IgD-negative memory B cell (primary cell): ENCODE measurements around the gene PFN4. TPM values are rescaled to one million over a fixed set of nuclear protein-coding genes. Genes with fewer than 3 reads are reported as not detected.
"Not testable (repeated sequence)": the region's sequence is repeated elsewhere in the genome, so short reads cannot be mapped to it uniquely, and the experiment has no call there.

ENCODE experiments used
- H3K27ac Mint-ChIP-seq, 3 donors: one replicate each; pipeline ENCODE4 v1.8.0; 2020 to 2022; ENCODE audit warnings: mild to moderate bottlenecking in 3 of 3, mixed read lengths in 3 of 3, moderate library complexity in 1 of 3
- H3K27me3 Mint-ChIP-seq: one replicate; pipeline ENCODE4 v1.8.0; 2021; ENCODE audit warnings: mixed read lengths
- H3K36me3 Mint-ChIP-seq: one replicate; pipeline ENCODE4 v1.8.0; 2020; ENCODE audit warnings: mild to moderate bottlenecking, mixed read lengths
- H3K4me1 Mint-ChIP-seq, 3 donors: one replicate each; pipeline ENCODE4 v1.8.0; 2020 to 2022; ENCODE audit warnings: mixed read lengths in 3 of 3, mild to moderate bottlenecking in 1 of 3
- H3K4me3 Mint-ChIP-seq, 4 donors: one replicate each; pipeline ENCODE4 v1.8.0; 2020 to 2022; ENCODE audit warnings: mild to moderate bottlenecking in 4 of 4, mixed read lengths in 4 of 4, moderate library complexity in 3 of 4
- H3K9me3 Mint-ChIP-seq, 3 donors: one replicate each; pipeline ENCODE4 v1.8.0; 2020 to 2021; ENCODE audit warnings: mixed read lengths in 3 of 3, mild to moderate bottlenecking in 1 of 3
- polyA plus RNA-seq: library from polyadenylated mRNA; unstranded; fragments of 300-500 nt; fragmentation: Illumina TruSeq; gene quantifications from one replicate; pipeline ENCODE4 v1.2.3, GENCODE V29; 2021

PFN4 gene
- not detected for polyA plus RNA-seq

- peak within 1 kb of the TSS; percentile 82 to 98 (median 95) for H3K27ac Mint-ChIP-seq
- H3K36me3 Mint-ChIP-seq, result no peaks in the 10 kb centered on the region
- no peaks in the 10 kb centered on the region for H3K27me3 Mint-ChIP-seq
- H3K9me3 Mint-ChIP-seq, result no peaks in the 10 kb centered on the region
- peak within 1 kb of the TSS; percentile 82 to 96 (median 94) for H3K4me3 Mint-ChIP-seq
- peaks cover 15 to 27% (median 15%) of the 10 kb centered on the region in 3 donors for H3K4me1 Mint-ChIP-seq
Measured at GRCh38 chr2:24123195-24123921, at the start of gene PFN4, which contains the start of gene FAM228B. Gene PFN4, minus strand, starts transcription at chr2:24123334. Its CDS starts 799 bp downstream, at chr2:24122535. Gene FAM228B, plus strand, starts transcription at chr2:24123469. Its CDS starts 893 bp downstream, at chr2:24124362.

GRCh38 chr2:24169023-24169422 lies 45.9 kb upstream of the PFN4 start:
- peaks cover 0 to 2% (median 0%) of the 10 kb centered on the region in 3 donors for H3K9me3 Mint-ChIP-seq
- H3K27me3 Mint-ChIP-seq, result peaks cover 1% of the 10 kb centered on the region

GRCh38 chr2:24164416-24164973 lies 41.4 kb upstream of the PFN4 start:
- Mint-ChIP-seq H3K27ac (peak overlapping the region in 2 of 3 donors; percentile 19 to 86), H3K9me3 (peaks cover 0 to 4% (median 2%) of the 10 kb centered on the region in 3 donors), H3K4me1 (peaks cover 5 to 10% (median 5%) of the 10 kb centered on the region in 3 donors), H3K27me3 (peaks cover 1% of the 10 kb centered on the region), H3K4me3 (peak overlapping the region in 2 of 4 donors; percentile 77 to 80), H3K36me3 (peaks cover 4% of the 10 kb centered on the region)

More at GRCh38 chr2:24169023-24169422, 45.9 kb upstream of the PFN4 start:
- H3K4me3 Mint-ChIP-seq, result no peak overlapping the region
- peaks cover 5% of the 10 kb centered on the region for H3K36me3 Mint-ChIP-seq
- H3K4me1 Mint-ChIP-seq, result peaks cover 5 to 6% (median 5%) of the 10 kb centered on the region in 3 donors
- peak overlapping the region in 1 of 3 donors; percentile 11 for H3K27ac Mint-ChIP-seq

GRCh38 chr2:24163601-24164000 lies 40.5 kb upstream of the PFN4 start:
- peaks cover 1% of the 10 kb centered on the region for H3K27me3 Mint-ChIP-seq

GRCh38 chr2:24163186-24163585 lies 40.1 kb upstream of the PFN4 start:
- Mint-ChIP-seq H3K36me3 (peaks cover 5% of the 10 kb centered on the region), H3K27ac (peak overlapping the region in 1 of 3 donors; percentile 39), H3K4me1 (peaks cover 5 to 10% (median 5%) of the 10 kb centered on the region in 3 donors), H3K9me3 (peaks cover 0 to 4% (median 2%) of the 10 kb centered on the region in 3 donors), H3K4me3 (no peak overlapping the region), H3K27me3 (peaks cover 1% of the 10 kb centered on the region)

More at GRCh38 chr2:24163601-24164000, 40.5 kb upstream of the PFN4 start:
- Mint-ChIP-seq H3K27ac (no peak overlapping the region), H3K36me3 (peaks cover 6% of the 10 kb centered on the region), H3K4me1 (peaks cover 5 to 10% (median 5%) of the 10 kb centered on the region in 3 donors), H3K9me3 (peaks cover 0 to 4% (median 2%) of the 10 kb centered on the region in 3 donors), H3K4me3 (no peak overlapping the region)

GRCh38 chr2:24162494-24162893 lies 39.4 kb upstream of the PFN4 start:
- H3K36me3 Mint-ChIP-seq, result peaks cover 6% of the 10 kb centered on the region
- H3K9me3 Mint-ChIP-seq, result peaks cover 0 to 4% (median 2%) of the 10 kb centered on the region in 3 donors
- H3K27me3 Mint-ChIP-seq, result no peaks in the 10 kb centered on the region
- peaks cover 5 to 10% (median 5%) of the 10 kb centered on the region in 3 donors for H3K4me1 Mint-ChIP-seq
- no peak overlapping the region for H3K4me3 Mint-ChIP-seq
- H3K27ac Mint-ChIP-seq, result no peak overlapping the region

GRCh38 chr2:24160761-24161160 lies 37.6 kb upstream of the PFN4 start:
- Mint-ChIP-seq H3K36me3 (peaks cover 16% of the 10 kb centered on the region), H3K4me3 (no peak overlapping the region), H3K27me3 (no peaks in the 10 kb centered on the region), H3K9me3 (peaks cover 0 to 4% (median 2%) of the 10 kb centered on the region in 3 donors), H3K4me1 (peaks cover 5 to 10% (median 5%) of the 10 kb centered on the region in 3 donors), H3K27ac (no peak overlapping the region)

GRCh38 chr2:24159708-24160107 lies 36.6 kb upstream of the PFN4 start:
- peaks cover 16% of the 10 kb centered on the region for H3K36me3 Mint-ChIP-seq
- H3K4me3 Mint-ChIP-seq, result no peak overlapping the region
- H3K27me3 Mint-ChIP-seq, result no peaks in the 10 kb centered on the region
- H3K9me3 Mint-ChIP-seq, result peaks cover 0 to 4% (median 2%) of the 10 kb centered on the region in 3 donors
- H3K27ac Mint-ChIP-seq, result no peak overlapping the region
- peaks cover 3 to 8% (median 3%) of the 10 kb centered on the region in 3 donors for H3K4me1 Mint-ChIP-seq

- H3K27ac Mint-ChIP-seq, result no peak overlapping the region
- no peaks in the 10 kb centered on the region for H3K27me3 Mint-ChIP-seq
Measured at GRCh38 chr2:24158131-24158530, 35.0 kb upstream of the PFN4 start.

GRCh38 chr2:24153478-24153877 lies 30.3 kb upstream of the PFN4 start:
- peaks cover 3 to 6% (median 5%) of the 10 kb centered on the region in 3 donors for H3K9me3 Mint-ChIP-seq
- no peaks in the 10 kb centered on the region for H3K4me1 Mint-ChIP-seq
- H3K27me3 Mint-ChIP-seq, result no peaks in the 10 kb centered on the region
- no peak overlapping the region for H3K4me3 Mint-ChIP-seq
- no peak overlapping the region for H3K27ac Mint-ChIP-seq
- H3K36me3 Mint-ChIP-seq, result peaks cover 30% of the 10 kb centered on the region

More at GRCh38 chr2:24158131-24158530, 35.0 kb upstream of the PFN4 start:
- H3K4me3 Mint-ChIP-seq, result no peak overlapping the region
- H3K4me1 Mint-ChIP-seq, result no peaks in the 10 kb centered on the region
- H3K9me3 Mint-ChIP-seq, result peaks cover 0 to 4% (median 2%) of the 10 kb centered on the region in 3 donors
- peaks cover 19% of the 10 kb centered on the region for H3K36me3 Mint-ChIP-seq

GRCh38 chr2:24152413-24153197 lies 29.5 kb upstream of the PFN4 start:
- Mint-ChIP-seq H3K4me3 (no peak overlapping the region), H3K36me3 (peaks cover 34% of the 10 kb centered on the region), H3K27ac (no peak overlapping the region), H3K4me1 (no peaks in the 10 kb centered on the region), H3K9me3 (peaks cover 3 to 10% (median 8%) of the 10 kb centered on the region in 3 donors), H3K27me3 (no peaks in the 10 kb centered on the region)

GRCh38 chr2:24147364-24147763 lies 24.2 kb upstream of the PFN4 start:
- peaks cover 34% of the 10 kb centered on the region for H3K36me3 Mint-ChIP-seq
- peaks cover 11 to 21% (median 13%) of the 10 kb centered on the region in 3 donors for H3K9me3 Mint-ChIP-seq
- H3K27ac Mint-ChIP-seq, result no peak overlapping the region

GRCh38 chr2:24140305-24140704 lies 17.2 kb upstream of the PFN4 start:
- H3K27ac Mint-ChIP-seq, H3K4me3 Mint-ChIP-seq, H3K27me3 Mint-ChIP-seq, H3K36me3 Mint-ChIP-seq, H3K4me1 Mint-ChIP-seq, H3K9me3 Mint-ChIP-seq: not testable (repeated sequence)

More at GRCh38 chr2:24147364-24147763, 24.2 kb upstream of the PFN4 start:
- Mint-ChIP-seq H3K4me3 (no peak overlapping the region), H3K4me1 (no peaks in the 10 kb centered on the region), H3K27me3 (no peaks in the 10 kb centered on the region)

- H3K27me3 Mint-ChIP-seq, result no peaks in the 10 kb centered on the region
- H3K4me1 Mint-ChIP-seq, result peaks cover 0 to 5% (median 4%) of the 10 kb centered on the region in 3 donors
- peaks cover 10% of the 10 kb centered on the region for H3K36me3 Mint-ChIP-seq
- peak overlapping the region in 1 of 4 donors; percentile 63 for H3K4me3 Mint-ChIP-seq
- H3K27ac Mint-ChIP-seq, result peak overlapping the region in 1 of 3 donors; percentile 19
- peaks cover 0 to 7% (median 0%) of the 10 kb centered on the region in 3 donors for H3K9me3 Mint-ChIP-seq
Measured at GRCh38 chr2:24132543-24132942, 9.4 kb upstream of the PFN4 start.
